ENCODE measurements around the gene C9orf85.

GRCh38 chr9:71984831-71985281, 73.4 kb downstream of the C9orf85 start:
- TF ChIP-seq EZH2 (IDR thresholded peaks at IDR 0.05; ENCODE audit: borderline replicate concordance, insufficient read depth, low read length, poor library complexity, severe bottlenecking), result no peak
- TF ChIP-seq MXI1 (conservative IDR thresholded peaks at IDR 0.05; ENCODE audit: poor library complexity, severe bottlenecking), result no peak
- no peak for TF ChIP-seq CTCF (IDR thresholded peaks at IDR 0.05; ENCODE audit: poor library complexity, severe bottlenecking)
- TF ChIP-seq EP300 (conservative IDR thresholded peaks at IDR 0.05; ENCODE audit: poor library complexity, severe bottlenecking), result no peak
- no peak for TF ChIP-seq POLR2AphosphoS5 (IDR thresholded peaks at IDR 0.05)

Data from neural cell (in vitro differentiated cells).